Hepatocyte (in vitro differentiated cells): Measurements from ENCODE around the gene PLCL1.

Experiments
- CTCF ChIP-seq: fragments of 200-600 bp; sonication (generic); IDR thresholded peaks from 2 replicates; pipeline ENCODE4 v1.5.1; 2016; ENCODE audit warnings: antibody characterized with exemption, mild to moderate bottlenecking; ENCODE audit not compliant: poor library complexity
- EZH2 ChIP-seq: fragments of 200-600 bp; sonication (generic); IDR thresholded peaks from 2 replicates; pipeline ENCODE4 v1.6.1; 2016; ENCODE audit warnings: antibody characterized with exemption, mild to moderate bottlenecking, borderline replicate concordance
- EZH2phosphoT487 ChIP-seq: fragments of 200-600 bp; sonication (generic); IDR thresholded peaks from one replicate; pipeline ENCODE4 v1.6.1; 2018; ENCODE audit warnings: antibody characterized with exemption, mild to moderate bottlenecking, low read depth, moderate library complexity; ENCODE audit not compliant: unreplicated experiment, severe bottlenecking

- no peak for TF ChIP-seq CTCF
- no peak for TF ChIP-seq EZH2phosphoT487
- no peak for TF ChIP-seq EZH2
Measured at GRCh38 chr2:197924483-197924882, 120.1 kb downstream of the PLCL1 start.
